Occipital lobe (tissue), 2 donors: Measurements from ENCODE around the gene CYP26B1. TPM values are rescaled to one million over a fixed set of nuclear protein-coding genes. Genes with fewer than 3 reads are reported as not detected.

Experiments
- DNase-seq: peaks from one replicate; lab custom pipeline; 2025; lab: John Stamatoyannopoulos, UW
- total RNA-seq: library from RNA; depleted of rRNA; stranded (reverse); fragments of >200 nt; gene quantifications from one replicate; pipeline ENCODE4 v1.2.3, GENCODE V29; 2014

CYP26B1 gene
- total RNA-seq, 1 donor from 2014 or later = 3.1 TPM

DNA sequence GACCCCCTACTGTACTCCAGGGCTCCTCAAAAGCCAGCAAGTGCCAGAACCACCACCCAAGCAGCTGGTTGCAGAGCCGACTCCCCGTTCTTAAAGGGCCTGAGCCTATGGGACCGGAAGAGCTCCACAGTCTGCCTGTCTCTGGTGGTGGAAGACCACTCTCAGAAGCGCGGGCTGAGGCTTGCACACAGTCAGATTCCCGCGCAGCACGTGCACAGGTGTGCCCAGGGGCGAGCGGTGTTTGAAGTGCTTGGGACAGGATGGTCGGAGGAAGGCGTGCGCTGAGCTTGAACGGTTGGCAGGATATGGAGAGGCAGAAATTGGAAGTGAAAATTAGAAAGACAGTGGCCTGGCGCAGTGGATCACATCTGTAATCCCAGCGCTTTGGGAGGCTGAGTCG is 64.8 kb downstream of the CYP26B1 start:
- no peak for DNase-seq

DNA sequence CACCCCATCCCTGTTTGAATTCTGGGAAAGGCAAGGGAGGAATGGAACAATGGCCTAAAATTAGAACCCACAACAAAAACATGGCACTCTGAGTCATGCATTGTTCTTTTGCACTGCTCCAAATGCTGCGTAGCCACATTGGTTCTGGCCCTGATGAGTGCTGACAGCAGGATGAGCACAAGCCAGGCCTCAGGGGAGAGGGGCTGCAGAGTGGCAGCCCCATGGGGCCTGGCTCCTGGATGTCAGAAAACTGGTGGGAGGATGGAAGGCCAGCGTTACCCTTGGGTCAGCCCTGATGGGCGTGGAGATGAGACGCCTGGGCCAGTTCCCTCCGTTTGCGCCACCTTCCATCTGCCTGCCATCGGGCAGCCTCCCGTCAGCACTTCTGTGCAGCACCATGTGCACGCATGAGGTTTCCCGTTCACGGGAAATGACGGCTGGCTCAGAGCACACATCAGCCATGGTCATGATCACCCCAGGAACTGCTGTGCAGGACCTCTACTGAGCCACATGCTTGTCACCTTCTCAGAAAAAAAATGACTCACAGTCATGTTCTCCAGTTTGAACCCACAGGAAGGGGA is 65.6 kb downstream of the CYP26B1 start:
- no peak for DNase-seq

GRCh38 chr2:72081451-72081850 is 66.2 kb downstream of the CYP26B1 start:
- no peak for DNase-seq

GRCh38 chr2:72080286-72081145 is 67.1 kb downstream of the CYP26B1 start:
- no peak for DNase-seq
